K562 (cell line): Measurements from ENCODE around the gene VASH2. TPM values are rescaled to one million over a fixed set of nuclear protein-coding genes. Genes with fewer than 3 reads are reported as not detected.

Experiments used
- CC2D1A ChIP-seq: fragments of 450-650 bp; IDR thresholded peaks from 2 replicates; pipeline ENCODE4 v1.6.1; 2017; ENCODE audit warnings: mild to moderate bottlenecking
- CHD4 ChIP-seq: fragments of 200-600 bp; sonication (generic); IDR thresholded peaks from 3 replicates; pipeline ENCODE4 v1.6.1; 2012; ENCODE audit warnings: low read depth, mild to moderate bottlenecking, mixed read lengths, low read length, inconsistent platforms; ENCODE audit not compliant: insufficient read depth, insufficient replicate concordance, poor library complexity, severe bottlenecking
- FUS ChIP-seq: fragments of 200-400 bp; formaldehyde crosslinking; optimal IDR thresholded peaks from 2 replicates; pipeline ENCODE3; 2017; ENCODE audit warnings: low read depth, low read length
- HNRNPL ChIP-seq: fragments of 200-400 bp; formaldehyde crosslinking; IDR thresholded peaks from 2 replicates; pipeline ENCODE4 v1.6.1; 2017; ENCODE audit warnings: low read depth, mild to moderate bottlenecking, low read length
- IRF2 ChIP-seq: sonication (generic); formaldehyde crosslinking; IDR thresholded peaks from 2 replicates; pipeline ENCODE4 v1.8.1; 2022; ENCODE audit warnings: mild to moderate bottlenecking, missing genetic modification reagents
- MAFK ChIP-seq: IDR thresholded peaks from 2 replicates; pipeline ENCODE4 v1.6.1; 2011; ENCODE audit warnings: low read length, improper control_type of control experiment
- NFRKB ChIP-seq: fragments of 450-650 bp; IDR thresholded peaks from 2 replicates; pipeline ENCODE4 v1.6.1; 2016; ENCODE audit warnings: low read depth
- SNAPC5 ChIP-seq: fragments of 250-450 bp; sonication (Bioruptor Pico); IDR thresholded peaks from 2 replicates; pipeline ENCODE4 v1.8.0; 2021; ENCODE audit warnings: moderate library complexity, mild to moderate bottlenecking, inconsistent platforms
- ZNF592 ChIP-seq: fragments of 450-650 bp; IDR thresholded peaks from 2 replicates; pipeline ENCODE4 v1.6.1; 2017; ENCODE audit warnings: antibody characterized with exemption, mild to moderate bottlenecking
- ZNF668 ChIP-seq: fragments of 250-450 bp; sonication (Bioruptor Pico); IDR thresholded peaks from 2 replicates; pipeline ENCODE4 v1.8.0; 2022; ENCODE audit warnings: mild to moderate bottlenecking, inconsistent platforms
- polyA plus RNA-seq, 8 experiments: library from polyadenylated mRNA; depleted of rRNA in 4 of 8; stranded (reverse) in 5 of 8; unstranded in 3 of 8; fragments of >200 nt; fragmentation: Nextera tagmentation in 2 of 8; fragmentation: Illumina TruSeq in 1 of 8; extraction: Ambion mirVana in 2 of 8; extraction: Trizol in 1 of 8; gene quantifications; 2 replicates each; pipeline versions ENCODE4 v1.2.1 to v1.2.3, GENCODE V29; 2011 to 2014; ENCODE audit warnings: inconsistent platforms in 1 of 8, missing spikeins in 1 of 8
- total RNA-seq, 7 experiments: library from RNA; depleted of rRNA in 6 of 7; stranded (reverse); fragments of >200 nt in 6 of 7; fragmentation: Illumina TruSeq in 2 of 7; extraction: Trizol in 2 of 7; gene quantifications; 2 replicates each; pipeline versions ENCODE4 v1.2.1 to v1.2.3, GENCODE V29; 2011 to 2021; ENCODE audit warnings: low replicate concordance in 1 of 7
- TF ChIP-seq, protein P1 (sequence below), 2 experiments: fragments of 450-650 bp; formaldehyde crosslinking in 1 of 2; IDR thresholded peaks; 2 replicates each; pipeline versions ENCODE4 v1.4.0 to v1.6.1; 2014 to 2020; ENCODE audit warnings: mild to moderate bottlenecking in 2 of 2, borderline replicate concordance in 1 of 2, low read depth in 1 of 2
- TF ChIP-seq, protein P2 (sequence below): fragments of 200-800 bp; sonication (Bioruptor generic); IDR thresholded peaks from 2 replicates; pipeline ENCODE4 v1.6.1; 2017; ENCODE audit warnings: missing genetic modification characterization, missing compliant biosample characterization

Gene VASH2
- total and polyA plus RNA-seq, 9 of the 15 experiments (the other 6 are each of a cell fraction or from before 2014, with no cell fraction given) = 0.04 to 0.40 (median 0.10) TPM; not detected in 1

DNA sequence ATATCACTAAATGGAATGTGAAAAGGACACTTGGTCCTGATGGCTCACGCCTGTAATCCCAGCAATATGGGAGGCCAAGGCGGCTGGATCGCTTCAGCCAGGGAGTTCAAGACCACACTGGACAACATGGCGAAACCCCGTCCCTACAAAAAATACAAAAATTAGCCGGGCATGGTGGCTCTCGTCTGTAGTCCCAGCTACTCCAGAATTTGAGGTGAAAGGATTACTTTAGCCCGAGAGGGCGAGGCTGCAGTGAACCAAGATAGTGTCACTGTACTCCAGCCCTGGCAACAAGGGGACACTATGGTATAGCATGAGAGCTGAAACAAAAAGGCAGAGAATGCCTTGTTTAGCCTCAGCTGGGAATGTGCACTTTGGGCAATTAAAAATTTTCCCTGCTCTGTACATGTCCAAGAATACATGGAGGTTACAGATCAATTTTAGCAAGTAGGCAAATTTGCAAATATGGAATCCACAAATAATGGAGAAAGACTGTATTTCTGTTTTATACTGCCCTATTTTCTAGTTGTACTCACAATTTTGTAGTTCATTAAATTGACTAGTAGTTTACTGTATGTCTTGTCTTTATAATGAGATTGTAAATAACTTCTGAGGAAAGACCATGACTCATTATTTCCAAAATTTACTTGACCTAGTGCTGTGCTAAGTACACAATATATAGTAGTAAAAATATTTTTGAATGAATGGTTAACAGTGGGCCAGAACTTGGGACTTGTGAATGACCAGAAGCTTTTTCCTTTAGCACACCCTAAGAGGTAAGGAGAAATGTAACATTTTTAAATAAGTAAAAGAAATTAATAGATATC lies 67.3 kb downstream of the VASH2 start (continued):
- TF ChIP-seq, protein P1, sequence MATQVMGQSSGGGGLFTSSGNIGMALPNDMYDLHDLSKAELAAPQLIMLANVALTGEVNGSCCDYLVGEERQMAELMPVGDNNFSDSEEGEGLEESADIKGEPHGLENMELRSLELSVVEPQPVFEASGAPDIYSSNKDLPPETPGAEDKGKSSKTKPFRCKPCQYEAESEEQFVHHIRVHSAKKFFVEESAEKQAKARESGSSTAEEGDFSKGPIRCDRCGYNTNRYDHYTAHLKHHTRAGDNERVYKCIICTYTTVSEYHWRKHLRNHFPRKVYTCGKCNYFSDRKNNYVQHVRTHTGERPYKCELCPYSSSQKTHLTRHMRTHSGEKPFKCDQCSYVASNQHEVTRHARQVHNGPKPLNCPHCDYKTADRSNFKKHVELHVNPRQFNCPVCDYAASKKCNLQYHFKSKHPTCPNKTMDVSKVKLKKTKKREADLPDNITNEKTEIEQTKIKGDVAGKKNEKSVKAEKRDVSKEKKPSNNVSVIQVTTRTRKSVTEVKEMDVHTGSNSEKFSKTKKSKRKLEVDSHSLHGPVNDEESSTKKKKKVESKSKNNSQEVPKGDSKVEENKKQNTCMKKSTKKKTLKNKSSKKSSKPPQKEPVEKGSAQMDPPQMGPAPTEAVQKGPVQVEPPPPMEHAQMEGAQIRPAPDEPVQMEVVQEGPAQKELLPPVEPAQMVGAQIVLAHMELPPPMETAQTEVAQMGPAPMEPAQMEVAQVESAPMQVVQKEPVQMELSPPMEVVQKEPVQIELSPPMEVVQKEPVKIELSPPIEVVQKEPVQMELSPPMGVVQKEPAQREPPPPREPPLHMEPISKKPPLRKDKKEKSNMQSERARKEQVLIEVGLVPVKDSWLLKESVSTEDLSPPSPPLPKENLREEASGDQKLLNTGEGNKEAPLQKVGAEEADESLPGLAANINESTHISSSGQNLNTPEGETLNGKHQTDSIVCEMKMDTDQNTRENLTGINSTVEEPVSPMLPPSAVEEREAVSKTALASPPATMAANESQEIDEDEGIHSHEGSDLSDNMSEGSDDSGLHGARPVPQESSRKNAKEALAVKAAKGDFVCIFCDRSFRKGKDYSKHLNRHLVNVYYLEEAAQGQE (IDR thresholded peaks at IDR 0.05; ENCODE audit: borderline replicate concordance) = peak; percentile 41; the same call in 1 of the 2 replicates
- TF ChIP-seq, protein P1 (CRISPR knock-in tag; IDR thresholded peaks at IDR 0.05; ENCODE audit: low read depth) = no peak
- TF ChIP-seq CC2D1A = peak; percentile 46; the same call in 1 of the 2 replicates
- TF ChIP-seq ZNF592 = peak; percentile 58
- TF ChIP-seq, protein P2, sequence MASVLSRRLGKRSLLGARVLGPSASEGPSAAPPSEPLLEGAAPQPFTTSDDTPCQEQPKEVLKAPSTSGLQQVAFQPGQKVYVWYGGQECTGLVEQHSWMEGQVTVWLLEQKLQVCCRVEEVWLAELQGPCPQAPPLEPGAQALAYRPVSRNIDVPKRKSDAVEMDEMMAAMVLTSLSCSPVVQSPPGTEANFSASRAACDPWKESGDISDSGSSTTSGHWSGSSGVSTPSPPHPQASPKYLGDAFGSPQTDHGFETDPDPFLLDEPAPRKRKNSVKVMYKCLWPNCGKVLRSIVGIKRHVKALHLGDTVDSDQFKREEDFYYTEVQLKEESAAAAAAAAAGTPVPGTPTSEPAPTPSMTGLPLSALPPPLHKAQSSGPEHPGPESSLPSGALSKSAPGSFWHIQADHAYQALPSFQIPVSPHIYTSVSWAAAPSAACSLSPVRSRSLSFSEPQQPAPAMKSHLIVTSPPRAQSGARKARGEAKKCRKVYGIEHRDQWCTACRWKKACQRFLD (CRISPR knock-in tag) = 0 out of 2 replicates have a peak, but pooled peaks have one; percentile 20
- no peak for TF ChIP-seq IRF2 (CRISPR knock-in tag)
- TF ChIP-seq HNRNPL = no peak
- peak; percentile 81; the same call in 1 of the 2 replicates for TF ChIP-seq NFRKB
- TF ChIP-seq CHD4 = no peak
- TF ChIP-seq SNAPC5 (CRISPR knock-in tag) = no peak
- no peak for TF ChIP-seq FUS
- 0 out of 2 replicates have a peak, but pooled peaks have one; percentile 11 for TF ChIP-seq ZNF668
- TF ChIP-seq MAFK = 0 out of 2 replicates have a peak, but pooled peaks have one; percentile 19
